Activated naive CD4-positive, alpha-beta T cell treated with anti-CD3 and anti-CD28 coated beads, Interleukin-2, amount 50 U/mL, for 24 hours (primary cell): ENCODE results near the gene DENND1A.
"Not testable (repeated sequence)": the region's sequence is repeated elsewhere in the genome, so short reads cannot be mapped to it uniquely, and the experiment has no call there.

ENCODE experiments used
- H3K27ac Mint-ChIP-seq: one replicate; pipeline ENCODE4 v1.8.0; 2021; ENCODE audit warnings: mild to moderate bottlenecking, mixed read lengths
- H3K27me3 Mint-ChIP-seq: one replicate; pipeline ENCODE4 v1.8.0; 2021; ENCODE audit warnings: mixed read lengths
- H3K36me3 Mint-ChIP-seq: one replicate; pipeline ENCODE4 v1.8.0; 2021; ENCODE audit warnings: mixed read lengths
- H3K4me1 Mint-ChIP-seq: one replicate; pipeline ENCODE4 v1.8.0; 2021; ENCODE audit warnings: mixed read lengths
- H3K4me3 Mint-ChIP-seq: one replicate; pipeline ENCODE4 v1.8.0; 2021; ENCODE audit warnings: mild to moderate bottlenecking, mixed read lengths
- H3K9me3 Mint-ChIP-seq: one replicate; pipeline ENCODE4 v1.8.0; 2021; ENCODE audit warnings: mixed read lengths

The DENND1A gene

GRCh38 chr9:123955637-123956036, 25.7 kb upstream of the DENND1A start:
- no peaks in the 10 kb centered on the region for H3K9me3 Mint-ChIP-seq
- no peaks in the 10 kb centered on the region for H3K36me3 Mint-ChIP-seq
- no peak overlapping the region for H3K4me3 Mint-ChIP-seq
- H3K27ac Mint-ChIP-seq = no peak overlapping the region
- H3K27me3 Mint-ChIP-seq = peaks cover 6% of the 10 kb centered on the region
- peaks cover 9% of the 10 kb centered on the region for H3K4me1 Mint-ChIP-seq

- H3K27ac Mint-ChIP-seq = no peak overlapping the region
- H3K27me3 Mint-ChIP-seq = no peaks in the 10 kb centered on the region
- no peaks in the 10 kb centered on the region for H3K9me3 Mint-ChIP-seq
- H3K4me1 Mint-ChIP-seq = peaks cover 9% of the 10 kb centered on the region
- H3K4me3 Mint-ChIP-seq = no peak overlapping the region
- no peaks in the 10 kb centered on the region for H3K36me3 Mint-ChIP-seq
Measured at GRCh38 chr9:123954518-123955280, 24.8 kb upstream of the DENND1A start.

GRCh38 chr9:123952641-123953495, 22.9 kb upstream of the DENND1A start:
- Mint-ChIP-seq H3K4me3 (no peak overlapping the region), H3K4me1 (peaks cover 9% of the 10 kb centered on the region), H3K36me3 (no peaks in the 10 kb centered on the region), H3K9me3 (no peaks in the 10 kb centered on the region), H3K27ac (no peak overlapping the region), H3K27me3 (no peaks in the 10 kb centered on the region)

- Mint-ChIP-seq H3K27me3 (no peaks in the 10 kb centered on the region), H3K27ac (no peak overlapping the region)
Measured at GRCh38 chr9:123948286-123948685, 18.4 kb upstream of the DENND1A start.

GRCh38 chr9:123947326-123947725, 17.4 kb upstream of the DENND1A start:
- Mint-ChIP-seq H3K36me3 (no peaks in the 10 kb centered on the region), H3K9me3 (no peaks in the 10 kb centered on the region), H3K27ac (no peak overlapping the region), H3K4me1 (no peaks in the 10 kb centered on the region), H3K27me3 (no peaks in the 10 kb centered on the region), H3K4me3 (no peak overlapping the region)

More at GRCh38 chr9:123948286-123948685, 18.4 kb upstream of the DENND1A start:
- no peaks in the 10 kb centered on the region for H3K36me3 Mint-ChIP-seq
- no peaks in the 10 kb centered on the region for H3K9me3 Mint-ChIP-seq
- H3K4me3 Mint-ChIP-seq = no peak overlapping the region
- peaks cover 3% of the 10 kb centered on the region for H3K4me1 Mint-ChIP-seq

GRCh38 chr9:123946101-123946821, 16.3 kb upstream of the DENND1A start:
- Mint-ChIP-seq H3K9me3 (no peaks in the 10 kb centered on the region), H3K27me3 (no peaks in the 10 kb centered on the region), H3K4me3 (no peak overlapping the region), H3K36me3 (no peaks in the 10 kb centered on the region), H3K27ac (no peak overlapping the region), H3K4me1 (no peaks in the 10 kb centered on the region)

- Mint-ChIP-seq H3K4me3 (no peak overlapping the region), H3K4me1 (no peaks in the 10 kb centered on the region), H3K27ac (no peak overlapping the region), H3K36me3 (no peaks in the 10 kb centered on the region), H3K9me3 (no peaks in the 10 kb centered on the region), H3K27me3 (peaks cover 1% of the 10 kb centered on the region)
Measured at GRCh38 chr9:123945532-123945931, 15.6 kb upstream of the DENND1A start.

GRCh38 chr9:123944464-123944863, 14.5 kb upstream of the DENND1A start:
- not testable (repeated sequence) for H3K27ac Mint-ChIP-seq, H3K36me3 Mint-ChIP-seq, H3K4me1 Mint-ChIP-seq, H3K27me3 Mint-ChIP-seq, H3K9me3 Mint-ChIP-seq, H3K4me3 Mint-ChIP-seq

GRCh38 chr9:123943671-123944070, 13.7 kb upstream of the DENND1A start:
- H3K36me3 Mint-ChIP-seq = no peaks in the 10 kb centered on the region
- H3K4me3 Mint-ChIP-seq = no peak overlapping the region
- H3K27ac Mint-ChIP-seq = peak overlapping the region; percentile 68
- peaks cover 1% of the 10 kb centered on the region for H3K27me3 Mint-ChIP-seq
- H3K4me1 Mint-ChIP-seq = no peaks in the 10 kb centered on the region
- H3K9me3 Mint-ChIP-seq = no peaks in the 10 kb centered on the region

- Mint-ChIP-seq H3K4me1 (no peaks in the 10 kb centered on the region), H3K27ac (no peak overlapping the region), H3K4me3 (no peak overlapping the region), H3K36me3 (no peaks in the 10 kb centered on the region), H3K27me3 (peaks cover 1% of the 10 kb centered on the region), H3K9me3 (no peaks in the 10 kb centered on the region)
Measured at GRCh38 chr9:123942542-123942941, 12.6 kb upstream of the DENND1A start.

- Mint-ChIP-seq H3K36me3 (peaks cover 2% of the 10 kb centered on the region), H3K4me3 (no peak overlapping the region), H3K4me1 (no peaks in the 10 kb centered on the region), H3K27ac (no peak overlapping the region), H3K9me3 (no peaks in the 10 kb centered on the region), H3K27me3 (peaks cover 1% of the 10 kb centered on the region)
Measured at GRCh38 chr9:123941524-123942070, 11.7 kb upstream of the DENND1A start.

- Mint-ChIP-seq H3K4me1 (no peaks in the 10 kb centered on the region), H3K36me3 (peaks cover 3% of the 10 kb centered on the region), H3K27me3 (peaks cover 8% of the 10 kb centered on the region), H3K9me3 (no peaks in the 10 kb centered on the region), H3K4me3 (no peak overlapping the region), H3K27ac (no peak overlapping the region)
Measured at GRCh38 chr9:123940721-123941523, 11.0 kb upstream of the DENND1A start.

- no peak overlapping the region for H3K4me3 Mint-ChIP-seq
Measured at GRCh38 chr9:123938401-123938800, 8.5 kb upstream of the DENND1A start.

GRCh38 chr9:123936575-123936974, 6.6 kb upstream of the DENND1A start:
- not testable (repeated sequence) for H3K27me3 Mint-ChIP-seq, H3K9me3 Mint-ChIP-seq, H3K36me3 Mint-ChIP-seq, H3K4me1 Mint-ChIP-seq, H3K4me3 Mint-ChIP-seq, H3K27ac Mint-ChIP-seq

More at GRCh38 chr9:123938401-123938800, 8.5 kb upstream of the DENND1A start:
- peaks cover 3% of the 10 kb centered on the region for H3K36me3 Mint-ChIP-seq
- H3K4me1 Mint-ChIP-seq = no peaks in the 10 kb centered on the region
- peaks cover 8% of the 10 kb centered on the region for H3K27me3 Mint-ChIP-seq
- H3K27ac Mint-ChIP-seq = no peak overlapping the region
- H3K9me3 Mint-ChIP-seq = no peaks in the 10 kb centered on the region
